HG02973 (cell line): Measurements from ENCODE around the gene KIR3DL2.
"Not testable (repeated sequence)": the region's sequence is repeated elsewhere in the genome, so short reads cannot be mapped to it uniquely, and the experiment has no call there.

Source experiments
- ATAC-seq: cut with Tn5 transposase; IDR thresholded peaks from one replicate; pipeline ENCODE4 v1.9.1; 2021; ENCODE audit warnings: moderate library complexity; ENCODE audit not compliant: unreplicated experiment

Gene KIR3DL2

DNA sequence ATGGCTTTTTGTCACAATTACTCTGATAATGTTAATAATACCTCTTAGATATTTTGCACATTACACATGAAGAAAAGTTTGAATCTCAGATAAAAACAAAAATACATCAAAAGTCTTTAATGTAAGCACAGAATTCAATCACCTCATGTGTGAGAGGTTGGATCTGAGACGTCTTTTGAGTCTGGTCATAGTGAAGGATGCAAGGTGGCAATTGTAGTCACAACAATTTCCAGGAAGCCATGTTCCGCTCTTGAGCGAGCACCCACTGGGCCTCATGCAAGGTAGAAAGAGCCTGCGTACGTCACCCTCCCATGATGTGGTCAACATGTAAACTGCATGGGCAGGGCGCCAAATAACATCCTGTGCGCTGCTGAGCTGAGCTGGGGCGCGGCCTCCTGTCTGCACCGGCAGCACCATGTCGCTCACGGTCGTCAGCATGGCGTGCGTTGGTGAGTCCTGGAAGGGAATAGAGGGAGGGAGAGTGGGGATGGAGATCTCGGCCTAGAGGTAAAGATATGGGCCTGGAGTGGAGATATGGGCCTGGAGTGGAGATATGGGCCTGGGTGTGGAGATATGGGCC, at the start of gene KIR3DL2:
Gene KIR3DL2, plus strand, starts transcription at position 383 of the 580 bp plus-strand sequence. Its CDS starts 33 bp downstream, at position 416.
- ATAC-seq: not testable (repeated sequence)

DNA sequence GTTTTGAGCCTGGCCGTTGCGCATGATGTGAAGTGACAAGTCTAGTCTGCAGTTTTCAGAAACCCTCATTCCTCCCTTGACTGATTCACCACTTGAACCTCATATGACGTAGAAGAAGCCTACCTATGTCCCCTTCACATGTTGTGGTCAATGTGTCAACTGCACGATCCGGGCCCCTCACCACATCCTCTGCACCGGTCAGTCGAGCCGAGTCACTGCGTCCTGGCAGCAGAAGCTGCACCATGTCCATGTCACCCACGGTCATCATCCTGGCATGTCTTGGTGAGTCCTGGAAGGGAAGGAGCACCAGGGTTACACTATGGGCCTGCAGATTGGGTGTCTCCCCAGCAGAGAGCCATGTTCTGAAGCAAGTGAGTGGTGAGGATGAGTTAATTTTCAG, 46.8 kb upstream of the KIR3DL2 start, which contains the start of gene KIR2DL4:
Gene KIR2DL4, plus strand, starts transcription at position 201 of the 400 bp plus-strand sequence. Its CDS starts 42 bp downstream, at position 243.
- ATAC-seq: no peak

- ATAC-seq: no peak
These were observed 46.1 kb upstream of the KIR3DL2 start for GRCh38 chr19:54804101-54804500.

DNA sequence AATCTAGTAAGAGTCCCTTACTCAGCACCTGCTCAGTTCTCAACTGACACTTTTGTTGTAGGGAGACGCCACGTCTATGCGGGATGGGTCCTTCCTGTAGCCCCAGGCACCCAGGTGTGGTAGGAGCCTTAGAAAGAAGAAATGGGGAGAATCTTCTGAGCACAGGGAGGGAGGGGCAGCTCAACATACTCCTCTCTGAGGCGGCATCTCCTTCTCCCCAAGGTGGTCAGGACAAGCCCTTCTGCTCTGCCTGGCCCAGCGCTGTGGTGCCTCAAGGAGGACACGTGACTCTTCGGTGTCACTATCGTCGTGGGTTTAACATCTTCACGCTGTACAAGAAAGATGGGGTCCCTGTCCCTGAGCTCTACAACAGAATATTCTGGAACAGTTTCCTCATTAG, 45.7 kb upstream of the KIR3DL2 start:
- ATAC-seq: no peak

- no peak for ATAC-seq
These were observed 44.4 kb upstream of the KIR3DL2 start for GRCh38 chr19:54805665-54806515.

- no peak for ATAC-seq
These were observed 43.8 kb upstream of the KIR3DL2 start for GRCh38 chr19:54806516-54806838.

DNA sequence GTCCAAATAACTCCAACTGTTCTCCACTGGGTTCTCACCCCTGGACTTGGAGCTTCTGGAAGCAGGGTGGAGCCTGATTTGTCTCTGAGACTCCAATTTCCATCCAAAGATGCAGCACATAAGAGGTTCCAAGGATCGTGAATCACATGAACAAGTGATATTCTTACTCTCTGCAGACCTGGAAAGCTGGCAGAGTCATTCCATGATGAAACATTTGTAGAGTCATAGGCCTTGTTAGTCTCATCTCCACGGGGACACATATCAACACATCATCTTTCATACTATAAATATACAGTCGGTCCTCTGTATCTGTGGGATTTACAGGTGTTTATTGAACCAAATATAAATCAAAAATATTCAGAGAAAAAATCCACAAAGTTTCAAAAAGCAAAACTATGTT, 35.7 kb upstream of the KIR3DL2 start:
- ATAC-seq: not testable (repeated sequence)

DNA sequence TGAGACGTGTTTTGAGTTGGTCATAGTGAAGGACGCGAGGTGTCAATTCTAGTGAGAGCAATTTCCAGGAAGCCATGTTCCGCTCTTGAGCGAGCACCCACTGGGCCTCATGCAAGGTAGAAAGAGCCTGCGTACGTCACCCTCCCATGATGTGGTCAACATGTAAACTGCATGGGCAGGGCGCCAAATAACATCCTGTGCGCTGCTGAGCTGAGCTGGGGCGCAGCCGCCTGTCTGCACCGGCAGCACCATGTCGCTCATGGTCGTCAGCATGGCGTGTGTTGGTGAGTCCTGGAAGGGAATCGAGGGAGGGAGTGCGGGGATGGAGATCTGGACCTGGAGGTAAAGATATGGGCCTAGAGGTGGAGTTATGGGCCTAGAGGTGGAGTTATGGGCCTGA, 34.0 kb upstream of the KIR3DL2 start, which contains the start of gene KIR3DL1:
Gene KIR3DL1, plus strand, starts transcription at position 218 of the 400 bp plus-strand sequence.
- not testable (repeated sequence) for ATAC-seq

DNA sequence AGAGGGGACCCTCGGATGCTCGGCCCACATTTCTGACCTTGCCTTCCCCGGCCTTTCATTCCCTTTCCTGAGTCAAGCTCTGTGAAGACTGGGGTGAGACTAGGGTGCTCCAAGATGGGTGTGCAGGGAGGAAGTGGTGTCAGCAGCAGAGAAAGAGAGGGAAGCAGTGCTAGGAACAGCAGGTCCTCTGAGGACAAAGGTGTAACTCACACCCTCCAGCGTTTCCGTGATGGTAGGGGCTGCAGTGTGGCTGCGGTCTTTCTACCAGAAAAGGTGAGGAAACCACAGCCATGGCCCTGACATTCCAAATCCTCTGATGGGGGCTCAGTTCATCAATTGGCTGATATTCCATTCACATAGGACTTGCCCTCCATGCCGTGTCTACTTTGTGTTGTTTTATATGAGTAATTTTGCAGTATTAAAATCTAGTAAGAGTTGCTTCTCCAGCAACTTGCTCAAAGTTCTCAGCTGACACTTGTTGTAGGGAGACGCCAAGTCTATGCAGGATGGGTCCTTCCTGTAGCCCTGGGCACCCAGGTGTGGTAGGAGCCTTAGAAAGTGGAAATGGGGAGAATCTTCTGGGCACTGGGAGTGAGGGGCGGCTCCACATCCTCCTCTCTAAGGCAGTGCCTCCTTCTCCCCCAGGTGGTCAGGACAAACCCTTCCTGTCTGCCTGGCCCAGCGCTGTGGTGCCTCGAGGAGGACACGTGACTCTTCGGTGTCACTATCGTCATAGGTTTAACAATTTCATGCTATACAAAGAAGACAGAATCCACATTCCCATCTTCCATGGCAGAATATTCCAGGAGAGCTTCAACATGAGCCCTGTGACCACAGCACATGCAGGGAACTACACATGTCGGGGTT, 32.3 kb upstream of the KIR3DL2 start:
- ATAC-seq: no peak

GRCh38 chr19:54824416-54824815, 25.8 kb upstream of the KIR3DL2 start:
- not testable (repeated sequence) for ATAC-seq

- not testable (repeated sequence) for ATAC-seq
These were observed 24.9 kb upstream of the KIR3DL2 start for GRCh38 chr19:54825326-54825725.

DNA sequence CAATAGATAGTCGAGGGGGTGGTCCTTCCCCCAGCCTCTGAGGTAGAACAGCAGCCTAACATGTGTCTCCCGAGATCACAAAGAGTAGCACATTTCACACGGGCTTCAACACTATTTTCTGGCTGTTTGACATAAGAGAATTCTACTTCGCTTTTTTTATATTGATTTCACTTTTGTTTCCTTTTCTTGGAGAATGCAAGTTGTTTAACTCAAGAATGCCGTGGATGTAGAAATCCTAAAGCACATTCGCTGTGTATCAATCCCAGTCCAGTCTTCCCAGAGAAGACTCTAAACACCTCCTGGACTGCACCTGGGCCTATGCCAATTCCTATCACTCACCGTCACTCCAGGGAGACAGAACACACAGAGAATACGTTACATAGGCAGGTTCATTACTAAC, 22.2 kb upstream of the KIR3DL2 start:
- not testable (repeated sequence) for ATAC-seq

DNA sequence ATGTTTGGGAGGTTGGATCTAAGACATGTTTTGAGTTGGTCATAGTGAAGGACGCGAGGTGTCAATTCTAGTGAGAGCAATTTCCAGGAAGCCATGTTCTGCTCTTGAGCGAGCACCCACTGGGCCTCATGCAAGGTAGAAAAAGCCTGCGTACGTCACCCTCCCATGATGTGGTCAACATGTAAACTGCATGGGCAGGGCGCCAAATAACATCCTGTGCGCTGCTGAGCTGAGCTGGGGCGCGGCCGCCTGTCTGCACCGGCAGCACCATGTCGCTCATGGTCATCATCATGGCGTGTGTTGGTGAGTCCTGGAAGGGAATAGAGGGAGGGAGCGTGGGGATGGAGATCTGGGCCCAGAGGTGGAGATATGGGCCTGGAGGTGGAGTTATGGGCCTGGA, 17.7 kb upstream of the KIR3DL2 start, which contains the start of gene KIR2DS4:
Gene KIR2DS4, plus strand, starts transcription at position 181 of the 400 bp plus-strand sequence.
- not testable (repeated sequence) for ATAC-seq

DNA sequence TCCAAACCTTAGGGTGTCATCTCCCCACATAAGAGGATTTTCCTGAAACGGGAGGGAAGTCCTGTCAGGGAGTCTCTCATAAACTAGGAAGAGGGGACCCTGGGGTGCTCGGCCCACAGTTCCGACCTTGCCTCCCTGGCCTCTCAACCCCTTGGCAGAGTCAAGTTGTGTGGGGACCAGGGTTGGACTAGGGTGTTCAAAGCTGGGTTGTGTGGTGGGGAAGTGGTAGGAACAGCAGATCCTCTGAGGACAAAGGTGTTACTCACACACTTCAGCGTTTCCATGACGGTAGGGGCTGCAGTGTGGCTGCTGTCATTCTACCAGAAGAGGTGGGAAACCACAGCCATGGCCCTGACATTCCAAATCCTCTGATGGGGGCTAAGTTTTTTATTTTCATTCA, 15.1 kb upstream of the KIR3DL2 start:
- ATAC-seq: not testable (repeated sequence)

DNA sequence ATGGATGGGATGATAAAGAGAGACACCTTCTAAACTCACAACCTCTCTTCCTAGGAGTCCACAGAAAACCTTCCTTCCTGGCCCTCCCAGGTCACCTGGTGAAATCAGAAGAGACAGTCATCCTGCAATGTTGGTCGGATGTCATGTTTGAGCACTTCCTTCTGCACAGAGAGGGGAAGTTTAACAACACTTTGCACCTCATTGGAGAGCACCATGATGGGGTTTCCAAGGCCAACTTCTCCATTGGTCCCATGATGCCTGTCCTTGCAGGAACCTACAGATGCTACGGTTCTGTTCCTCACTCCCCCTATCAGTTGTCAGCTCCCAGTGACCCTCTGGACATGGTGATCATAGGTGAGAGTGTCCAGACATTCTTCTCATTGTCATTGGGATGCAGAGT, 12.7 kb upstream of the KIR3DL2 start:
- not testable (repeated sequence) for ATAC-seq

DNA sequence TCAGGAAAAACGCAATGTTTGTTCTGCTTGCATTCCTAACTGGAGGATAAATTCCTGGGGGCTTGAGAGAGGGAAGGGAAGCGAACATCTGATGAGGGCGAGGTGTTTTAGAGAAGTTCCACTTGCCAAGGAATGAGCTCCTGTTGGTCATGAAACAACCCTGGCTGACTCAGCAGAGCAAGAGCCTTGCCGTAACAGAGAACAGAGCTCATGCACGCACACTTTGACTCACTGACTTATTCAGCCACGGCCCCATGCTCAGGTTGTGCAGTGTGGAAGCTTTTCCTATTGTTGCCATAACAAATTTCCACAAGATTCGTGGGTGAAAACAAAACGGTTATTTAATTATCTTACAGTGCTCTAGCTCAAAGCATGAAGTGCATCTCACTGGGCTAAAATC, 7.1 kb upstream of the KIR3DL2 start:
- not testable (repeated sequence) for ATAC-seq

DNA sequence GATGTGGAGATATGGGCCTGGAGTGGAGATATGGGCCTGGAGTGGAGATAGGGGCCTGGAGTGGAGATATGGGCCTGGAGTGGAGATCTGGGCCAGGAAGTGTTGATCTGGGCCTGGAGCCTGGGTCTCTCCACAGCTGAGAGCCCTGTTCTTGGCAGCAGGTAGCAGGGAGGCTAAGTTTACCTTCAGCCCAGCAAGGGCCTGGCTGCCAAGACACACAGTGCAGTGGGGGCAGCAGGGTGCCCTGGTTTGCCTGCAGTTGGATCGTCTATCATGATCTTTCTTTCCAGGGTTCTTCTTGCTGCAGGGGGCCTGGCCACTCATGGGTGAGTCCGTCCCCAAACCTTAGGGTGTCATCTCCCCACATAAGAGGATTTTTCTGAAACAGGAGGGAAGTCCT, 687 bp downstream of the KIR3DL2 start:
- ATAC-seq: no peak

DNA sequence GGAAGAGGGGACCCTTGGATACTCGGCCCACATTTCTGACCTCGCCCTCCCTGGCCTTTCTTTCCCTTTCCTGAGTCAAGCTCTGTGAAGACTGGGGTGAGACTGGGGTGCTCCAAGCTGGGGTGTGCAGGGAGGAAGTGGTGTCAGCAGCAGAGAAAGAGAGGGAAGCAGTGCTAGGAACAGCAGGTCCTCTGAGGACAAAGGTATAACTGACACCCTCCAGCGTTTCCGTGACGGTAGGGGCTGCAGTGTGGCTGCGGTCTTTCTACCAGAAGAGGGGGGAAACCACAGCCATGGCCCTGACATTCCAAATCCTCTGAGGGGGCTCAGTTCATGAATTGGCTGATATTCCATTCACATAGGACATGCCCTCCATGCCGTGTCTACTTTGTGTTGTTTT, 1.1 kb downstream of the KIR3DL2 start:
- no peak for ATAC-seq

GRCh38 chr19:54855241-54855640, 5.0 kb downstream of the KIR3DL2 start:
- ATAC-seq: not testable (repeated sequence)

- not testable (repeated sequence) for ATAC-seq
These were observed 8.2 kb downstream of the KIR3DL2 start for GRCh38 chr19:54858476-54858875.

GRCh38 chr19:54859421-54859820, 9.2 kb downstream of the KIR3DL2 start:
- ATAC-seq: not testable (repeated sequence)
